K562 (cell line): Measurements from ENCODE around the gene GPR162. TPM values are rescaled to one million over a fixed set of nuclear protein-coding genes. Genes with fewer than 3 reads are reported as not detected.

Experiments used
- ATAC-seq: fragments of 200-7000 bp; cut with Tn5 transposase; 3 replicates; pipeline ENCODE4 v1.9.1; 2020; ENCODE audit warnings: moderate library complexity
- BruUV-seq: library from RNA; stranded (reverse); fragments of 400-500 nt; replicated peaks from 2 replicates; lab custom pipeline; 2021; lab: Mats Ljungman, UMichigan
- CTCF ChIA-PET: fragments of 300-600 bp; formaldehyde crosslinking; extraction: SDS; loops from one replicate; lab custom pipeline; 2021; ENCODE audit warnings: low intra/inter-chr PET ratio; lab: Yijun Ruan, JAX
- POLR2A ChIA-PET: fragments of 300-600, 350-650 bp; sonication (Branson Sonifier 250); formaldehyde crosslinking; extraction: SDS; loops from one replicate; lab custom pipeline; 2021; ENCODE audit warnings: antibody characterized with exemption, inconsistent platforms; lab: Yijun Ruan, JAX
- DNase-seq, 4 experiments: peaks; one replicate each; pipeline versions ENCODE4 v3.0.0 to v3.0.0-alpha.2; 2011 to 2018; ENCODE audit warnings: low spot score in 3 of 4, mixed read lengths in 3 of 4; ENCODE audit errors: extremely low read depth in 1 of 4
- FAIRE-seq: peaks from 2 replicates; lab custom pipeline; 2011; peaks lifted over from hg19 to GRCh38; lab: Jason Lieb, UNC
- H2AFZ ChIP-seq: 2 replicates; pipeline ENCODE4 v1.6.0; 2011; ENCODE audit warnings: low read depth, low read length, control low read depth, inconsistent platforms
- H3K27ac ChIP-seq: fragments of 200-600 bp; 3 replicates; pipeline ENCODE4 v1.8.0; 2011; ENCODE audit warnings: low read depth, mild to moderate bottlenecking, control low read depth, inconsistent platforms, low read length, moderate library complexity, mixed read lengths; ENCODE audit errors: extremely low read depth
- H3K27me3 ChIP-seq, 2 experiments: fragments of 300-600 bp in 1 of 2; 2 replicates in 1 of 2; 3 replicates in 1 of 2; pipeline versions ENCODE4 v1.6.0 to v1.8.0; 2011; ENCODE audit warnings: inconsistent platforms in 2 of 2, low read length in 2 of 2, mild to moderate bottlenecking in 1 of 2, mixed read lengths in 1 of 2, moderate library complexity in 1 of 2; ENCODE audit not compliant: control insufficient read depth in 2 of 2, insufficient read depth in 2 of 2
- H3K36me3 ChIP-seq: fragments of 300-600 bp; 3 replicates; pipeline ENCODE4 v1.8.0; 2011; ENCODE audit warnings: mild to moderate bottlenecking, low read length, inconsistent platforms; ENCODE audit not compliant: control insufficient read depth, insufficient read depth
- H3K4me1 ChIP-seq, 2 experiments: fragments of 200-600 bp in 1 of 2; replicated peaks in 1 of 2; 2 replicates in 1 of 2; 3 replicates in 1 of 2; pipeline versions ENCODE4 v1.5.1 to v1.8.0; 2011; ENCODE audit warnings: inconsistent platforms in 2 of 2, low read length in 2 of 2, mild to moderate bottlenecking in 1 of 2, mixed read lengths in 1 of 2, moderate library complexity in 1 of 2; ENCODE audit not compliant: control insufficient read depth in 2 of 2, insufficient read depth in 2 of 2
- H3K4me2 ChIP-seq: 2 replicates; pipeline ENCODE4 v1.6.1; 2011; ENCODE audit warnings: low read length, control low read depth, inconsistent platforms, mixed read lengths; ENCODE audit not compliant: insufficient read depth
- H3K4me3 ChIP-seq: fragments of 200-600 bp; sonication (generic), shearing (Covaris generic); 2 replicates; pipeline ENCODE4 v1.5.1; 2016; ENCODE audit warnings: control low read depth, inconsistent platforms
- H3K79me2 ChIP-seq: fragments of 200-600 bp; 3 replicates; pipeline ENCODE4 v1.8.0; 2011; ENCODE audit warnings: low read length, inconsistent platforms; ENCODE audit not compliant: control insufficient read depth, insufficient read depth
- H3K9ac ChIP-seq, 2 experiments: 2 replicates each; pipeline versions ENCODE4 v1.6.0 to v1.6.1; 2011; ENCODE audit warnings: low read depth in 2 of 2, low read length in 2 of 2, control low read depth in 1 of 2, inconsistent platforms in 1 of 2, mild to moderate bottlenecking in 1 of 2, mixed read lengths in 1 of 2; ENCODE audit not compliant: insufficient read depth in 1 of 2
- H3K9me1 ChIP-seq: one replicate; pipeline ENCODE4 v1.6.0; 2011; ENCODE audit warnings: inconsistent platforms, mild to moderate bottlenecking, low read length, moderate library complexity; ENCODE audit not compliant: control insufficient read depth, insufficient read depth
- H3K9me3 ChIP-seq: replicated peaks from 2 replicates; pipeline ENCODE4 v1.5.1; 2011; ENCODE audit warnings: low read depth, low read length, inconsistent platforms; ENCODE audit not compliant: control insufficient read depth, insufficient read depth
- H4K20me1 ChIP-seq: replicated peaks from 2 replicates; pipeline ENCODE4 v1.6.1; 2011; ENCODE audit warnings: low read length, inconsistent platforms, mixed read lengths; ENCODE audit not compliant: control insufficient read depth, insufficient read depth
- CBFB ChIP-seq: sonication (generic); formaldehyde crosslinking; IDR thresholded peaks from 2 replicates; pipeline ENCODE4 v1.4.0; 2020; ENCODE audit warnings: mild to moderate bottlenecking, missing genetic modification reagents
- E2F5 ChIP-seq: sonication (generic); formaldehyde crosslinking; IDR thresholded peaks from 2 replicates; pipeline ENCODE4 v1.8.0; 2022; ENCODE audit warnings: mild to moderate bottlenecking, missing genetic modification reagents
- ELF4 ChIP-seq: fragments of 450-650 bp; formaldehyde crosslinking; IDR thresholded peaks from 2 replicates; pipeline ENCODE4 v1.4.0; 2022; ENCODE audit warnings: missing genetic modification characterization
- FIP1L1 ChIP-seq: fragments of 200-400 bp; formaldehyde crosslinking; IDR thresholded peaks from 2 replicates; pipeline ENCODE4 v1.6.1; 2018; ENCODE audit warnings: mild to moderate bottlenecking, low read depth, low read length; ENCODE audit not compliant: poor library complexity, severe bottlenecking
- GTF2E2 ChIP-seq: fragments of 200-800 bp; sonication (Bioruptor generic); IDR thresholded peaks from 2 replicates; pipeline ENCODE4 v1.6.1; 2016; ENCODE audit warnings: missing genetic modification characterization, missing compliant biosample characterization
- JUND ChIP-seq, 2 experiments: IDR thresholded peaks; 2 replicates in 1 of 2; 3 replicates in 1 of 2; pipeline ENCODE4 v1.6.1; 2011; ENCODE audit warnings: borderline replicate concordance in 2 of 2, low read depth in 2 of 2, low read length in 2 of 2, improper control_type of control experiment in 1 of 2, missing biosample characterization in 1 of 2, missing genetic modification characterization in 1 of 2, missing genetic modification reagents in 1 of 2
- LCOR ChIP-seq: sonication (generic); formaldehyde crosslinking; IDR thresholded peaks from 2 replicates; pipeline ENCODE4 v1.8.0; 2022; ENCODE audit warnings: mild to moderate bottlenecking, missing genetic modification reagents
- MXD1 ChIP-seq: fragments of 250-450 bp; sonication (Bioruptor Pico); IDR thresholded peaks from 2 replicates; pipeline ENCODE4 v1.8.0; 2021; ENCODE audit warnings: borderline replicate concordance, mild to moderate bottlenecking, moderate library complexity; ENCODE audit not compliant: poor library complexity, severe bottlenecking
- NKRF ChIP-seq: fragments of 450-650 bp; IDR thresholded peaks from 2 replicates; pipeline ENCODE4 v1.6.1; 2016; ENCODE audit warnings: borderline replicate concordance
- PPARD ChIP-seq: fragments of 250-450 bp; sonication (Bioruptor Pico); IDR thresholded peaks from 2 replicates; pipeline ENCODE4 v1.8.0; 2022; ENCODE audit warnings: inconsistent platforms, mild to moderate bottlenecking, moderate library complexity
- RB1 ChIP-seq: fragments of 450-650 bp; IDR thresholded peaks from 2 replicates; pipeline ENCODE4 v1.6.1; 2017; ENCODE audit warnings: low read depth, mild to moderate bottlenecking
- SMARCA5 ChIP-seq: fragments of 450-650 bp; IDR thresholded peaks from 2 replicates; pipeline ENCODE4 v1.6.1; 2016
- TGIF2 ChIP-seq: sonication (generic); formaldehyde crosslinking; IDR thresholded peaks from 2 replicates; pipeline ENCODE4 v1.8.1; 2022; ENCODE audit warnings: mild to moderate bottlenecking, missing genetic modification reagents, moderate library complexity
- XRCC3 ChIP-seq: fragments of 450-650 bp; IDR thresholded peaks from 2 replicates; pipeline ENCODE4 v1.6.1; 2017; ENCODE audit warnings: mild to moderate bottlenecking, moderate library complexity
- ZBED1 ChIP-seq: IDR thresholded peaks from 2 replicates; pipeline ENCODE4 v1.6.1; 2014
- ZC3H11A ChIP-seq: IDR thresholded peaks from 2 replicates; pipeline ENCODE4 v1.6.1; 2012; ENCODE audit warnings: low read depth, low read length, improper control_type of control experiment
- ZNF79 ChIP-seq: fragments of 250-450 bp; sonication (Bioruptor Pico); IDR thresholded peaks from 2 replicates; pipeline ENCODE4 v1.4.0; 2020; ENCODE audit warnings: low read depth, mild to moderate bottlenecking, moderate library complexity
- WGBS: fragments of 100-300 bp; shearing (Covaris generic); methylation state at CpG from one replicate; pipeline ENCODE4 v1.1.6; 2016; ENCODE audit warnings: low coverage, mixed read lengths; ENCODE audit not compliant: insufficient coverage; ENCODE audit errors: missing lambda C conversion rate; 5-methylcytosine and 5-hydroxymethylcytosine counted together
- in situ Hi-C: fragments of 300-500 bp; cut with MboI; formaldehyde crosslinking; loops from 4 replicates; pipeline ENCODE4 v1.15.0; 2018; ENCODE audit warnings: inconsistent platforms, mixed read lengths
- intact Hi-C: fragments of 100-400 bp; cut with micrococcal nuclease; formaldehyde crosslinking; loops from 2 replicates; pipeline ENCODE4 v1.14.2; 2022
- polyA plus RNA-seq, 8 experiments: library from polyadenylated mRNA; depleted of rRNA in 4 of 8; stranded (reverse) in 5 of 8; unstranded in 3 of 8; fragments of >200 nt; fragmentation: Nextera tagmentation in 2 of 8; fragmentation: Illumina TruSeq in 1 of 8; extraction: Ambion mirVana in 2 of 8; extraction: Trizol in 1 of 8; gene quantifications; 2 replicates each; pipeline versions ENCODE4 v1.2.1 to v1.2.3, GENCODE V29; 2011 to 2014; ENCODE audit warnings: inconsistent platforms in 1 of 8, missing spikeins in 1 of 8
- total RNA-seq, 7 experiments: library from RNA; depleted of rRNA in 6 of 7; stranded (reverse); fragments of >200 nt in 6 of 7; fragmentation: Illumina TruSeq in 2 of 7; extraction: Trizol in 2 of 7; gene quantifications; 2 replicates each; pipeline versions ENCODE4 v1.2.1 to v1.2.3, GENCODE V29; 2011 to 2021; ENCODE audit warnings: low replicate concordance in 1 of 7
- TF ChIP-seq, protein P1 (sequence below): fragments of 250-450 bp; sonication (Bioruptor Pico); IDR thresholded peaks from 2 replicates; pipeline ENCODE4 v1.4.0; 2020; ENCODE audit warnings: mild to moderate bottlenecking, moderate library complexity

The GPR162 gene
- total and polyA plus RNA-seq, 9 of the 15 experiments (the other 6 are each of a cell fraction or from before 2014, with no cell fraction given), result 0.65 to 1.8 (median 1.1) TPM; not detected in 2

GRCh38 chr12:6860942-6861341 lies 39.3 kb downstream of the GPR162 start (continued):
- TF ChIP-seq NKRF (no peak), FIP1L1 (no peak), RB1 (no peak), ZNF79 (CRISPR knock-in tag) (no peak), MXD1 (CRISPR knock-in tag) (no peak), ELF4 (CRISPR knock-in tag) (no peak)
- TF ChIP-seq, all 486 proteins: peak for 0

DNA sequence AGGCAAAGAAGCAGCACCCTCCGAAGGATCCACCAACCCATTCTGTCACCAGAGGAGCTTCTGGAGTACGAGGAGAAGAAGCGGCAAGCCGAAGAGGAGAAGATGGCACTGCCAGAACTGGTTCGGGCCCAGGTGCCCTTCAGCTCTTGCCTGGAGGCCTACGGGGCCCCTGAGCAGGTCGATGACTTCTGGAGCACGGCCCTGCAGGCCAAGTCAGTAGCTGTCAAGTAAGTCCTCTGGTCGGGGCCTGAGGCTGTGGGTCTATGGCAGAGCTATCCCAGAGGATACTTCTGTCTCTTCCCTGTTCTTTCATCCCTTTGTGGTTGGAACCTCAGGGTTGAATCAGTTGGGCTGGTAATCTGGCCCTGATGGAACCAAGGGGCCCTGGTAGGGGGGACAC lies 39.8 kb downstream of the GPR162 start:
- Histone ChIP-seq H3K27ac (no peak overlapping the region), H3K79me2 (no peaks in the 10 kb centered on the region), H2AFZ (no peak overlapping the region), H3K9ac (no peak overlapping the region), H4K20me1 (no peaks in the 10 kb centered on the region), H3K9me3 (no peaks in the 10 kb centered on the region), H3K4me2 (no peak overlapping the region), H3K9me1 (no peaks in the 10 kb centered on the region), H3K36me3 (peaks cover 88% of the 10 kb centered on the region), H3K4me3 (no peak overlapping the region), H3K4me1 (peaks cover 5 to 6% of the 10 kb centered on the region in 2 experiments; a peak in 4 of 5 replicates), H3K27me3 (no peaks in the 10 kb centered on the region)
- no peak for DNase-seq
- in situ Hi-C loops, result no loop called here
- WGBS, result 89% methylated on average over 7 of the region's 9 CpGs
- no peak for FAIRE-seq
- intact Hi-C loops, result no loop called here
- ChIA-PET POLR2A (interaction anchor here (1.3 kb wide), 1 partner anchor 9 kb away, joined by 10 read pairs; the partner anchor contains the start of gene USP5), CTCF (no interaction called here)
- ATAC-seq, result no peak
- no TSS peak for BruUV-seq
- TF ChIP-seq XRCC3 (no peak), ZC3H11A (no peak), ZBED1 (no peak), GTF2E2 (tag) (no peak), PPARD (CRISPR knock-in tag) (no peak), LCOR (CRISPR knock-in tag) (no peak), SMARCA5 (no peak), CBFB (CRISPR knock-in tag) (no peak), JUND (IDR thresholded peaks at IDR 0.05; ENCODE audit: borderline replicate concordance, low read depth, low read length) (no peak), JUND (tag; IDR thresholded peaks at IDR 0.05; ENCODE audit: borderline replicate concordance, low read depth, low read length) (no peak), E2F5 (no peak), TGIF2 (CRISPR knock-in tag) (no peak)
- TF ChIP-seq, protein P1, sequence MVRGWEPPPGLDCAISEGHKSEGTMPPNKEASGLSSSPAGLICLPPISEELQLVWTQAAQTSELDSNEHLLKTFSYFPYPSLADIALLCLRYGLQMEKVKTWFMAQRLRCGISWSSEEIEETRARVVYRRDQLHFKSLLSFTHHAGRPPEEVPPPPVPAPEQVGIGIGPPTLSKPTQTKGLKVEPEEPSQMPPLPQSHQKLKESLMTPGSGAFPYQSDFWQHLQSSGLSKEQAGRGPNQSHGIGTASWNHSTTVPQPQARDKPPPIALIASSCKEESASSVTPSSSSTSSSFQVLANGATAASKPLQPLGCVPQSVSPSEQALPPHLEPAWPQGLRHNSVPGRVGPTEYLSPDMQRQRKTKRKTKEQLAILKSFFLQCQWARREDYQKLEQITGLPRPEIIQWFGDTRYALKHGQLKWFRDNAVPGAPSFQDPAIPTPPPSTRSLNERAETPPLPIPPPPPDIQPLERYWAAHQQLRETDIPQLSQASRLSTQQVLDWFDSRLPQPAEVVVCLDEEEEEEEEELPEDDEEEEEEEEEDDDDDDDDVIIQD (CRISPR knock-in tag), result no peak
